A549 (cell line): ENCODE data around the gene PCNX2.

ENCODE experiments used
- ELK1 ChIP-seq: fragments of 150-350 bp; IDR thresholded peaks from 2 replicates; pipeline ENCODE4 v1.6.1; 2014; ENCODE audit warnings: low read depth, mild to moderate bottlenecking, low read length
- HMGXB4 ChIP-seq: fragments of 250-450 bp; sonication (Bioruptor Pico); IDR thresholded peaks from 2 replicates; pipeline ENCODE4 v1.5.0; 2021; ENCODE audit warnings: mild to moderate bottlenecking, moderate library complexity, borderline replicate concordance
- POLR2A ChIP-seq: IDR thresholded peaks from 2 replicates; pipeline ENCODE4 v1.6.1; 2012; ENCODE audit warnings: mild to moderate bottlenecking, low read length
- POLR2AphosphoS2 ChIP-seq: conservative IDR thresholded peaks from 2 replicates; pipeline ENCODE4 v1.6.1; 2012; ENCODE audit warnings: low read length, improper control_type of control experiment, inconsistent platforms
- RAD21 ChIP-seq, 2 experiments: fragments of >200 bp in 1 of 2; sonication (Bioruptor Twin) in 1 of 2; formaldehyde crosslinking in 1 of 2; IDR thresholded peaks in 1 of 2; conservative IDR thresholded peaks in 1 of 2; 2 replicates in 1 of 2; 3 replicates in 1 of 2; pipeline ENCODE4 v1.6.1; 2012 to 2018; ENCODE audit warnings: inconsistent platforms in 1 of 2
- TF ChIP-seq, protein P1 (sequence below): fragments of >200 bp; sonication (Bioruptor Twin); formaldehyde crosslinking; IDR thresholded peaks from 3 replicates; pipeline ENCODE4 v1.5.1; 2016

GRCh38 chr1:233252441-233252840, 43.1 kb downstream of the PCNX2 start:
- TF ChIP-seq HMGXB4 (CRISPR knock-in tag) (no peak), POLR2AphosphoS2 (no peak), RAD21 (conservative IDR thresholded peaks at IDR 0.05 in 1 of 2, IDR thresholded peaks at IDR 0.05 in 1 of 2) (no peak), POLR2A (no peak), ELK1 (no peak)
- TF ChIP-seq, protein P1, sequence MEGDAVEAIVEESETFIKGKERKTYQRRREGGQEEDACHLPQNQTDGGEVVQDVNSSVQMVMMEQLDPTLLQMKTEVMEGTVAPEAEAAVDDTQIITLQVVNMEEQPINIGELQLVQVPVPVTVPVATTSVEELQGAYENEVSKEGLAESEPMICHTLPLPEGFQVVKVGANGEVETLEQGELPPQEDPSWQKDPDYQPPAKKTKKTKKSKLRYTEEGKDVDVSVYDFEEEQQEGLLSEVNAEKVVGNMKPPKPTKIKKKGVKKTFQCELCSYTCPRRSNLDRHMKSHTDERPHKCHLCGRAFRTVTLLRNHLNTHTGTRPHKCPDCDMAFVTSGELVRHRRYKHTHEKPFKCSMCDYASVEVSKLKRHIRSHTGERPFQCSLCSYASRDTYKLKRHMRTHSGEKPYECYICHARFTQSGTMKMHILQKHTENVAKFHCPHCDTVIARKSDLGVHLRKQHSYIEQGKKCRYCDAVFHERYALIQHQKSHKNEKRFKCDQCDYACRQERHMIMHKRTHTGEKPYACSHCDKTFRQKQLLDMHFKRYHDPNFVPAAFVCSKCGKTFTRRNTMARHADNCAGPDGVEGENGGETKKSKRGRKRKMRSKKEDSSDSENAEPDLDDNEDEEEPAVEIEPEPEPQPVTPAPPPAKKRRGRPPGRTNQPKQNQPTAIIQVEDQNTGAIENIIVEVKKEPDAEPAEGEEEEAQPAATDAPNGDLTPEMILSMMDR = no peak
